Activated CD8-positive, alpha-beta T cell treated with anti-CD3 and anti-CD28 coated beads, Interleukin-2, amount 10 ng/mL, durations not matched to agents 7 days and 5 days (primary cell): ENCODE results near the gene EYA3. TPM values are rescaled to one million over a fixed set of nuclear protein-coding genes. Genes with fewer than 3 reads are reported as not detected.
A peak's percentile ranks its signal among the peaks of the same experiment; 100 is the strongest.

Experiments
- ATAC-seq: fragments of 150-1000 bp; cut with Tn5 transposase; one replicate; pipeline ENCODE4 v1.10.0; 2021; ENCODE audit warnings: moderate library complexity
- CTCF ChIA-PET: fragments of 350-600 bp; sonication (Branson Sonifier 250); formaldehyde crosslinking; loops from one replicate; lab custom pipeline; 2021; ENCODE audit warnings: antibody characterized with exemption; lab: Charles Lee
- POLR2A ChIA-PET: fragments of 350-600 bp; sonication (Branson Sonifier 250); formaldehyde crosslinking; loops from one replicate; lab custom pipeline; 2021; ENCODE audit warnings: antibody characterized with exemption; lab: Charles Lee
- DNase-seq: peaks from one replicate; pipeline ENCODE4 v3.0.0-alpha.2; 2020
- H3K27ac Mint-ChIP-seq: one replicate; pipeline ENCODE4 v1.8.0; 2021; ENCODE audit warnings: mild to moderate bottlenecking, mixed read lengths
- H3K27me3 Mint-ChIP-seq: one replicate; pipeline ENCODE4 v1.8.0; 2021; ENCODE audit warnings: low read depth, mixed read lengths
- H3K36me3 Mint-ChIP-seq: one replicate; pipeline ENCODE4 v1.8.0; 2021; ENCODE audit warnings: low read depth, mixed read lengths
- H3K4me1 Mint-ChIP-seq: one replicate; pipeline ENCODE4 v1.8.0; 2021; ENCODE audit warnings: low read depth, mixed read lengths
- H3K4me3 Mint-ChIP-seq: one replicate; pipeline ENCODE4 v1.8.0; 2021; ENCODE audit warnings: mild to moderate bottlenecking, mixed read lengths
- H3K9me3 Mint-ChIP-seq: one replicate; pipeline ENCODE4 v1.8.0; 2022; ENCODE audit warnings: mixed read lengths; ENCODE audit not compliant: insufficient read depth
- total RNA-seq, 2 experiments: library from RNA; stranded (reverse); gene quantifications; one replicate each; pipeline ENCODE4 v1.2.3, GENCODE V29; 2021

The EYA3 gene, protein sequence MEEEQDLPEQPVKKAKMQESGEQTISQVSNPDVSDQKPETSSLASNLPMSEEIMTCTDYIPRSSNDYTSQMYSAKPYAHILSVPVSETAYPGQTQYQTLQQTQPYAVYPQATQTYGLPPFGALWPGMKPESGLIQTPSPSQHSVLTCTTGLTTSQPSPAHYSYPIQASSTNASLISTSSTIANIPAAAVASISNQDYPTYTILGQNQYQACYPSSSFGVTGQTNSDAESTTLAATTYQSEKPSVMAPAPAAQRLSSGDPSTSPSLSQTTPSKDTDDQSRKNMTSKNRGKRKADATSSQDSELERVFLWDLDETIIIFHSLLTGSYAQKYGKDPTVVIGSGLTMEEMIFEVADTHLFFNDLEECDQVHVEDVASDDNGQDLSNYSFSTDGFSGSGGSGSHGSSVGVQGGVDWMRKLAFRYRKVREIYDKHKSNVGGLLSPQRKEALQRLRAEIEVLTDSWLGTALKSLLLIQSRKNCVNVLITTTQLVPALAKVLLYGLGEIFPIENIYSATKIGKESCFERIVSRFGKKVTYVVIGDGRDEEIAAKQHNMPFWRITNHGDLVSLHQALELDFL
- total RNA-seq: 10 to 100 TPM; 33.5 to 34.5 TPM

DNA sequence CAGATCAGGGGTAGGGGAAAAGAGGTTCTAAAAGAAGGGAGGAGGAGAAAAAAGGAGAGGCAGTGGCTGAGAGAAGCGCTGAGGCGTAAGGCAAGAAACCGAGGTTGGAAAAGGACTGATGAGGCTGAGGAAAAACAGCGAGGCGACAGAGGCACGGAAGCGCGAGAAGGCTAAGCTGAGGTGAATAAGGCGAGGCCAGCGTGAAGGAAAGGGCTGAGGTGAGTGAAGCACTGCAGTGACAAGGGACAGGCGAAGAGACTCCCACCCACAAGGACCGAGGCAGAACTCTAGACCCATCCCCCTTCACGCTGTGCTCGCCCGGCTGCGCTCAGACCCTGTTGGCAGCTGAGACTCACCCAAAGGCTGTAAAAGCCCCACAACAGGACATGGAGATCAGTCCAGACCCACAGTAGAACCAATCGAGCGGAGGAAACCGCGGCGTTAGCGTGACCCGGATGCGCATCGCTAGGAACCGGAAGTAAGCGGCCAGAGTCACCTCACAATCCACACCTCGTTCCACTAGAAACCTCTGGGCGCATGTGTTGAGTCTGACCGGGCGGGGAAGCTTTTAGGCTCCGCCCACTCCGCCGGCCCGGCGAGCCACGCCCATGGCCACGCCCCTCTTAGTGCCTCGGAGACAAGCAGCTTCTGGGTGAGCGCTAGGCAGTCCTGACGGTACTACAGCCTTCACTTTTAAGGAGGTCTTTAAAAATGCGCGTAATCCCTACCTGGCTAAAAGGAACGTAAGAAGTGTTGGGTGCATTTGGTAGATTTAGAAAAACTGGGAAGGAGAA lies at the start of gene EYA3:
Gene EYA3 (minus strand): TSS at position 443 of the 794 bp plus-strand sequence. CDS start 30,584 bp downstream, outside the sequence.
- ATAC-seq (peak; percentile 93), DNase-seq (peak; percentile 99)
- Mint-ChIP-seq H3K36me3 (peaks cover 5% of the 10 kb centered on the region), H3K4me3 (peak within 1 kb of the TSS; percentile 91), H3K27ac (peak within 1 kb of the TSS; percentile 96), H3K9me3 (no peaks in the 10 kb centered on the region), H3K4me1 (peaks cover 38% of the 10 kb centered on the region), H3K27me3 (peaks cover 5% of the 10 kb centered on the region)
- POLR2A ChIA-PET: interaction anchor here (0.6 to 2.3 kb wide), 21 partner anchors 11 to 493 kb away, joined by 3 to 14 read pairs (median 4); partner anchors contain the start of genes PPP1R8 and SESN2
- CTCF ChIA-PET: interaction anchor here (0.6 to 8.3 kb wide), 24 partner anchors 10 to 414 kb away, joined by 3 to 217 read pairs (median 4); partner anchors contain the start of genes DNAJC8 and STX12

DNA sequence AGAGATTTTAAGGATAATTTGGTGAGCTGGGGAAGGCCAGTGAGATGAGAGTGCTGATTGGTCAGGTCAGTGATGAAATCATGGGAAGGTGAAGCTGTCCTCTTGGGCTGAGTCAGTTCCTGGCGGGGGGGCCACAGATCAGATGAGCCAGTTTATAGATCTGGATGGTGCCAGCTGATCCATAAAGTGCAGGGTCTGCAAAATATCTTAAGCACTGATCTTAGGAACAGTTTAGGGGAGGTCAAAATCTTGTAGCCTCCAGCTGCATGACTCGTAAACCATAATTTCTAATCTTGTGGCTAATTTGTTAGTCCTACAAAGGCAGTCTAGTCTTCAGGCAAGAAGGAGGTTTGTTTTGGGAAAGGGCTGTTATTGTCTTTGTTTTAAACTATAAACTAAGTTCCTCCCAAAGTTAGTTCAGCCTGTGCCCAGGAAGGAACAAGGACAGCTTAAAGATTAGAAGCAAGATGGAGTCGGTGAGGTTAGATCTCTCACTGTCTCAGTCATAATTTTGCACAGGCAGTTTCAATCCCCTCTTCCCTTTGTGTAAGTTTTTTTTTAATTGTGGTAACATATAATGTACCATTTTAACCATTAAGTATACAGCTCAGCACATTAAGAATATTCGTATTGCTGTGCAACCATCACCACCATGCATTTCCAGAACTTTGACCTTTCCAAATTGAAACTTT lies 48.7 kb upstream of the EYA3 start:
- Mint-ChIP-seq H3K27me3 (peaks cover 45% of the 10 kb centered on the region), H3K4me1 (peaks cover 3% of the 10 kb centered on the region), H3K27ac (no peak overlapping the region), H3K4me3 (no peak overlapping the region), H3K36me3 (no peaks in the 10 kb centered on the region), H3K9me3 (no peaks in the 10 kb centered on the region)
- ATAC-seq (no peak), DNase-seq (no peak)
- ChIA-PET CTCF (interaction anchor here (1.0 kb wide), 1 partner anchor 72 kb away, joined by 3 read pairs; no protein-coding TSS in a partner anchor), POLR2A (interaction anchor here (0.6 to 1.0 kb wide), 3 partner anchors 12 to 27 kb away, joined by 3 to 4 read pairs (median 4); no protein-coding TSS in a partner anchor)

DNA sequence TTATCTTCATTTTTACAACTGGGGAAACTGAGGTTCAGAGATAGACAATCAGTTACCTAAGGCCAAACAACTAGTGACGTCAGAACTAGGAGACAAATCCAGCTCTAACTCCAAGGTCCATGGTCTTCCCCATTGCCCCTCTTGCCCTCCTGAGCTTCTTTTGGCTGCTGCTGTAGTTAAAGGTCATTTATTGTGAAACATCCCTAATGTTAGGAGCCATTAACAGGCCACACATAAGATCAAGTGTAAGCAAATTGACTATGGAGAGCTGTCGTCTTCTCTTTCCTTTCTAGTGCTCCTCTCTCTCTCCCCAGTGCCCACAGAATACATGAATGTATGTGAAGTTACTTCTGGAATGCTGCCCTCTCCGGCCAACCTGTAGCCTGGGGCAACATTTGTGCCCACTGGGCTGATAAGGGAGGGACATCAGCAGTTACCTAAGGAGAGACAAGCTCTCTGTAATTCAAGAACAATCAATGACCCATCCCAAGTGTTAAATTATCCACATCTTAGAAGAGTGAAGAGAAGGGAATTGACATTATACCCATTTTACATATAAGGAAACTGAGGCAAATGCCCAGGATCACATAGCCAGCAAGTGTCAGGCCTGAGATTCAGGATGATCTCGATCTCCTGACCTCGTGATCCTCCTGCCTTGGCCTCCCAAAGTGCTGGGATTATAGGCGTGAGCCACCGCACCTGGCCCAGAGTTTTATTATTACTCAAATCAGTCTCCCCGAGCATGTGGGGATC lies 47.9 kb upstream of the EYA3 start:
- ChIA-PET POLR2A (interaction anchor here (0.6 to 1.0 kb wide), 2 partner anchors 13 to 19 kb away, joined by 4 read pairs; no protein-coding TSS in a partner anchor), CTCF (interaction anchor here (1.0 to 1.5 kb wide), 3 partner anchors 8 to 73 kb away, joined by 3 read pairs; no protein-coding TSS in a partner anchor)
- Mint-ChIP-seq H3K4me3 (no peak overlapping the region), H3K9me3 (no peaks in the 10 kb centered on the region), H3K27ac (no peak overlapping the region), H3K27me3 (peaks cover 43% of the 10 kb centered on the region), H3K4me1 (peaks cover 4% of the 10 kb centered on the region), H3K36me3 (no peaks in the 10 kb centered on the region)
- ATAC-seq (no peak), DNase-seq (no peak)

DNA sequence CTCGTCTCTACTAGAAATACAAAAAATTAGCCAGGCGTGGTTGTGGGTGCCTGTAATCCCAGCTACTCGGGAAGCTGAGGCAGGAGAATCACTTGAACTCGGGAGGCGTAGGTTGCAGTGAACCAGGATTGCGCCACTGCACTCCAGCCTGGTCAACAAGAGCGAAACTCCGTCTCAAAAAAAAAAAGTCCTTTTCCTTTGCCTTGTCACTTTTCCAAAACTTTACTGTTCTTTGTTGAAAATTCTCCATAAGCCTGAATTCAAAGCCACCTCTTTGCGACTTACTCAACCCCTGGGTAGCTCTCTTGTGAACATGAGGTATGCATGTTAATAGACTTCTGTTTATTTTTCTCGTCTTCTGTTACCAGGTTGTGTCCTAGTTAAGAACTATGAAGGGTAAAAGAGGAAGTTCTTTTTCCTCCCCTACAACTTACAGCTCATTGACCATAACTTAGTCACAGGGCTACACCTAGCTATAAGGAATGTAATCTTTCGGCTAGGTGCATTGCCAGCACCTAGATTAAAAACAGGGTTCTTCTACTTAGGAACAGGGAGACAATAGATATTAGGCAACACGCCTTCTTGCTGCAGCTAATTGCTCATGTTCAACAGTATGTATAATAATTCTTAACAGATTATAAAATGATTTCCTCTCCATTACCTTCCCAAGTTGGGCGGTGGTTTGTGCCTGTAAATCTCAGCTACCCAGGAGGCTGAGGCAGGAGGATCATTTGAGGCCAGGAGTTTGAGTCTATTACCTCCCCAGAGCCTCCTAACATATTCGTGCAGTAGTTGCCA lies 47.2 kb upstream of the EYA3 start:
- no peak for DNase-seq
- POLR2A ChIA-PET: interaction anchor here (0.6 kb wide), 2 partner anchors 182 to 213 kb away, joined by 3 to 4 read pairs; no protein-coding TSS in a partner anchor
- CTCF ChIA-PET: interaction anchor here (1.3 to 1.5 kb wide), 2 partner anchors 9 kb away, joined by 3 read pairs; no protein-coding TSS in a partner anchor
- H3K4me1 Mint-ChIP-seq: peaks cover 4% of the 10 kb centered on the region
- peaks cover 47% of the 10 kb centered on the region for H3K27me3 Mint-ChIP-seq
- no peaks in the 10 kb centered on the region for H3K36me3 Mint-ChIP-seq
- ATAC-seq: no peak
- H3K27ac Mint-ChIP-seq: no peak overlapping the region
- no peak overlapping the region for H3K4me3 Mint-ChIP-seq
- no peaks in the 10 kb centered on the region for H3K9me3 Mint-ChIP-seq

DNA sequence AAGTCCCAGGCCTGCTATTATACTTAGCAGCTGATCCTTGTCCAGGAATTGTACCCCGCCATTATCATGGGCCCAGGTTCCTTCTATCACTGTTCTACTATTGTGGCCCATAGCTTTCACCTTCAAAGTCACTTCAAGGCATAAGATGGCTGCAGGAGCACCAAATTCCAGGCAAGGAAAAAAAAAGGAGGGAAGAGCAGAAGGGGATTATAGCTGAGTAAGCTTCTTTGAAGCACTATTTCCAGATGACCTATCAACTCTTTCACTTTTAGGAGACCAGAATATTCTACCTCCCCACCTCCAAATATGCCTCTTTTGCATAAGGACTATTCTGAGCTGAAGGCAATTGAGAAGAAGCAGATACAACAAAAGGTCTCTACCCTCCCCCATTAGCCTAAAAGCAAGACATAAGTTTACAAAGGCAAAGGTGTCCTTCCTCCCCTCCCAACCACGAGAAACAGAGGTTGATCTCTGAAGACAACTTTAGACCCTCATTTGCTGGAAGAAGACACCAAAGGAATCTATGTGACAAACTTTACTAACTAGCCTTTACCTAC lies 46.3 kb upstream of the EYA3 start:
- Mint-ChIP-seq H3K4me3 (no peak overlapping the region), H3K27ac (no peak overlapping the region), H3K36me3 (no peaks in the 10 kb centered on the region), H3K27me3 (peaks cover 52% of the 10 kb centered on the region), H3K9me3 (no peaks in the 10 kb centered on the region), H3K4me1 (peaks cover 4% of the 10 kb centered on the region)
- no peak for ATAC-seq
- ChIA-PET POLR2A (no interaction called here), CTCF (interaction anchor here (0.9 kb wide), 1 partner anchor 35 kb away, joined by 4 read pairs; no protein-coding TSS in a partner anchor)
- no peak for DNase-seq

DNA sequence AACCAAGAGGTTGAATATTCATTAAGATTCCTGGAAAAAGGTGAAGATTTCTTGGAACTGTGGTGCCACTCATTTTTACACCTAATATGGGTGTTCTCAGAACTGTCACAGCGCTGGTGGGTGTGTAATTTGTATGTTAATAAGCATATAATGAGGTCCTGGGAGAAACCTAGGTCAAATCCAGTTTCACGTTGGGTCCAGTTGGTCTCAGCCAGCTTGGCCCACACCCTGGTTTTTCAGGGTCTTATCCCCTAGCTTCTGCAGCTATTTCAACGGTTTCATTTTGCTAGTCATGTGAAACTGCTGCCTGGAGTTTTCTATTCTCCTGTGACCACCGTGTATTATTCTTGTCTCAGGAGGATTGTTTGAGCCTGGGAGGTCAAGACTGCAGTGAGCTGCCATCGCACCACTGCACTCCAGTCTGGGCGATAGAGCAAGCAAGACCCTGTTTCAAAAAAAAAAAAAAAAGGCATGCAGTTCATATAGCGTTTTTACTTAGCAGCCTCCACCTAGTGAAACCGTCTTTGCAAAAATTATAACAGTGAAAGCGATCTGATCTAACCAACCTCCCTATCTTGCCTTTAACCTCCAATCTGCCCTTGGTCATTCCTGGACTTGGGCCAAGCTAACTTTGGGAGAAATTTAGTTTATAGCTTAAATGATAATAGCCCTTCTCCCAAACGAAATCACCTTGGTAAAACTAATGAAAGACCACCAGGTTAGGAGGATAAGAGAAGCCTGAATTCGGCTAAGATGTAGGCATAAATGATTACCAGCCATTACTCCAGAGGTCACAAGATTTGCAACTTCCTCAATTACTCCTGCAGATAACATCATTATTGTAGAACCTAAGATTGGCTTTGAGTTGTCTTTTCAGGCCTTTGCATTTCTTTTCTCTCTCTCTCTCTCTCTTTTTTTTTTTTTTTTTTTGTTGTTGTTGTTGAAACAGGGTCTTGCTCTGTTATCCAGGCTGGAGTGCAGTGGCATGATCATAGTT lies 44.1 kb upstream of the EYA3 start:
- ChIA-PET POLR2A (no interaction called here), CTCF (interaction anchor here (1.4 kb wide), 1 partner anchor 41 kb away, joined by 4 read pairs; no protein-coding TSS in a partner anchor)
- Mint-ChIP-seq H3K4me1 (peaks cover 10% of the 10 kb centered on the region), H3K36me3 (no peaks in the 10 kb centered on the region), H3K27ac (no peak overlapping the region), H3K4me3 (no peak overlapping the region), H3K9me3 (no peaks in the 10 kb centered on the region), H3K27me3 (peaks cover 55% of the 10 kb centered on the region)
- no peak for ATAC-seq
- DNase-seq: no peak

DNA sequence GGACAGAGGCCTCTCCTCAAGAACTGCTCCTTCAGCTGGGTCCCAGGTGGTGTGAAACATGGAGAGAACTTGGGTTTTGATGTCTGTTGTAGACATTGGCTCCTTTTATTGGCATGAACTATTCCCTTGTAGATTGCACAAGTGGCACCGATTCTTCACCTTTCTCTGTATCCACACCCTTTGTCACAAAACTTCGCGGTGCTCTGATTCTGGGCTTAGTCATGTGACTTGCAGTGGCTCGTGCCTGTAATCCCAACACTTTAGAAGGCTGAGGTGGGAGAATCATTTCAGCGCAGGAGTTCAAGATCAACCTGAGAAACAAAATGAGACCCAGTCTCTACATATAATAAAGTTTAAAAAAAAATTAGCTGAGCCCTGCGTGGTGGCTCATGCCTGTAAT lies 42.5 kb upstream of the EYA3 start:
- ATAC-seq: no peak

DNA sequence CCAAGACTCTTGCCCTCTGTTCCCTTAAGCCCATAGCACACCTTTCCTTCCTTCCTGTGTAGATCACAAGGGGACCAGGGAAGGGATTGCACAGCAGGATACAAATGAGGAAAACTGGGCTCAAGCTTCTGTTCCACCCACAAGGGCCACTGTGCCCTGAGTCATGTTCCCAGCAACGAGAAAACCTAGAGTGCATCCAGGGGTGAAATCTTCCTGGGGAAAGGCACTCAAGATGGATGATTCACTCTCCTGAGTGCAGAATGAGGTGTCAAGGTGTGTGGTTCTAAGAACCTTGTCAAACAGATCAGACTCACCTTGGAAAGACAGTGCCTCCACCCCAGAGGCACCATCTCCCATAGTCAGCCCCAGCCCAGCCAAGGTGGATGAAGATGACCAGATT lies 40.7 kb upstream of the EYA3 start:
- DNase-seq (no peak), ATAC-seq (no peak)
- Mint-ChIP-seq H3K4me1 (peaks cover 12% of the 10 kb centered on the region), H3K4me3 (no peak overlapping the region), H3K9me3 (no peaks in the 10 kb centered on the region), H3K36me3 (no peaks in the 10 kb centered on the region), H3K27ac (no peak overlapping the region), H3K27me3 (peaks cover 44% of the 10 kb centered on the region)
- POLR2A ChIA-PET: no interaction called here
- CTCF ChIA-PET: interaction anchor here (0.6 kb wide), 1 partner anchor 30 kb away, joined by 3 read pairs; no protein-coding TSS in a partner anchor

More for the DNA sequence above, 42.5 kb upstream of the EYA3 start:
- H3K27ac Mint-ChIP-seq: no peak overlapping the region
- no peaks in the 10 kb centered on the region for H3K9me3 Mint-ChIP-seq
- POLR2A ChIA-PET: no interaction called here
- H3K36me3 Mint-ChIP-seq: no peaks in the 10 kb centered on the region
- H3K27me3 Mint-ChIP-seq: peaks cover 49% of the 10 kb centered on the region
- peaks cover 12% of the 10 kb centered on the region for H3K4me1 Mint-ChIP-seq
- CTCF ChIA-PET: no interaction called here
- DNase-seq: no peak
- no peak overlapping the region for H3K4me3 Mint-ChIP-seq
